HG02884 (cell line): ENCODE results near the gene C1orf21.

Experiments used
- ATAC-seq: cut with Tn5 transposase; IDR thresholded peaks from one replicate; pipeline ENCODE4 v1.9.1; 2021; ENCODE audit warnings: mild to moderate bottlenecking, moderate library complexity; ENCODE audit not compliant: unreplicated experiment

The C1orf21 gene

GRCh38 chr1:184385865-184386311 is 941 bp upstream of the C1orf21 start:
- no peak for ATAC-seq

- ATAC-seq = peak; percentile 3
Measured at GRCh38 chr1:184387069-184387475, 243 bp downstream of the C1orf21 start.

GRCh38 chr1:184387476-184388318 is 868 bp downstream of the C1orf21 start:
- no peak for ATAC-seq

GRCh38 chr1:184388319-184388889 is 1.6 kb downstream of the C1orf21 start:
- no peak for ATAC-seq

- ATAC-seq = no peak
Measured at GRCh38 chr1:184388971-184389370, 2.1 kb downstream of the C1orf21 start.

GRCh38 chr1:184389446-184389845 is 2.6 kb downstream of the C1orf21 start:
- no peak for ATAC-seq

- no peak for ATAC-seq
Measured at GRCh38 chr1:184390889-184391288, 4.1 kb downstream of the C1orf21 start.

- no peak for ATAC-seq
Measured at GRCh38 chr1:184392067-184392466, 5.2 kb downstream of the C1orf21 start.

- no peak for ATAC-seq
Measured at GRCh38 chr1:184392779-184393522, 6.1 kb downstream of the C1orf21 start.

- ATAC-seq = no peak
Measured at GRCh38 chr1:184393962-184394361, 7.1 kb downstream of the C1orf21 start.

- no peak for ATAC-seq
Measured at GRCh38 chr1:184395370-184395769, 8.5 kb downstream of the C1orf21 start.

- ATAC-seq = peak; percentile 54
Measured at GRCh38 chr1:184395937-184396480, 9.2 kb downstream of the C1orf21 start.

- ATAC-seq = no peak
Measured at GRCh38 chr1:184399192-184399847, 12.5 kb downstream of the C1orf21 start.

GRCh38 chr1:184403961-184404726 is 17.3 kb downstream of the C1orf21 start:
- no peak for ATAC-seq

GRCh38 chr1:184404727-184405027 is 17.8 kb downstream of the C1orf21 start:
- ATAC-seq = no peak

GRCh38 chr1:184405094-184405800 is 18.4 kb downstream of the C1orf21 start:
- no peak for ATAC-seq

GRCh38 chr1:184405801-184406142 is 18.9 kb downstream of the C1orf21 start:
- no peak for ATAC-seq

GRCh38 chr1:184406479-184406878 is 19.6 kb downstream of the C1orf21 start:
- ATAC-seq = no peak

GRCh38 chr1:184407816-184408510 is 21.1 kb downstream of the C1orf21 start:
- ATAC-seq = no peak
